B cell (primary cell): ENCODE data around the gene PALM.
"Not testable (repeated sequence)": the region's sequence is repeated elsewhere in the genome, so short reads cannot be mapped to it uniquely, and the experiment has no call there.

Experiments
- EZH2 ChIP-seq: IDR thresholded peaks from 2 replicates; pipeline ENCODE4 v1.6.1; 2012; ENCODE audit warnings: borderline replicate concordance, low read depth, mild to moderate bottlenecking, moderate library complexity, low read length; ENCODE audit not compliant: insufficient read depth, poor library complexity, severe bottlenecking
- TF ChIP-seq, protein P1 (sequence below): fragments of 200-600 bp; IDR thresholded peaks from one replicate; pipeline ENCODE4 v1.8.0; 2022; ENCODE audit warnings: antibody characterized with exemption, mild to moderate bottlenecking

DNA sequence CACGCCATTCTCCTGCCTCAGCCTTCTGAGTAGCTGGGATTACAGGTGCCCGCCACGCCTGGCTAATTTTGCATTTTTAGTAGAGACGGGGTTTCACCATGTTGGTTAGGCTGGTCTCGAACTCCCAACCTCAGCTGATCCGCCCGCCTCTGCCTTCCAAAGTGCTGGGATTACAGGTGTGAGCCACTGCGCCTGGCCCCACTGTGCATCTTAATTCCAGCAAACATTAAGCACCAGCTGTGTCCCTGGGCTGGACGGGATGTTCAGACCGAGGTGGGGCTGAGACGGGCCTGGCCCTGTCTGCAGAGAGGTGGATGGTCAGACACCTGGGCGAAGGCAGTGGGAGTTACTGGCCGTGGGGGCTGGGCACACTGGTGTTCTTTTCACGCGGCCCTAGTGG lies 20.8 kb downstream of the PALM start:
- TF ChIP-seq, protein P1, sequence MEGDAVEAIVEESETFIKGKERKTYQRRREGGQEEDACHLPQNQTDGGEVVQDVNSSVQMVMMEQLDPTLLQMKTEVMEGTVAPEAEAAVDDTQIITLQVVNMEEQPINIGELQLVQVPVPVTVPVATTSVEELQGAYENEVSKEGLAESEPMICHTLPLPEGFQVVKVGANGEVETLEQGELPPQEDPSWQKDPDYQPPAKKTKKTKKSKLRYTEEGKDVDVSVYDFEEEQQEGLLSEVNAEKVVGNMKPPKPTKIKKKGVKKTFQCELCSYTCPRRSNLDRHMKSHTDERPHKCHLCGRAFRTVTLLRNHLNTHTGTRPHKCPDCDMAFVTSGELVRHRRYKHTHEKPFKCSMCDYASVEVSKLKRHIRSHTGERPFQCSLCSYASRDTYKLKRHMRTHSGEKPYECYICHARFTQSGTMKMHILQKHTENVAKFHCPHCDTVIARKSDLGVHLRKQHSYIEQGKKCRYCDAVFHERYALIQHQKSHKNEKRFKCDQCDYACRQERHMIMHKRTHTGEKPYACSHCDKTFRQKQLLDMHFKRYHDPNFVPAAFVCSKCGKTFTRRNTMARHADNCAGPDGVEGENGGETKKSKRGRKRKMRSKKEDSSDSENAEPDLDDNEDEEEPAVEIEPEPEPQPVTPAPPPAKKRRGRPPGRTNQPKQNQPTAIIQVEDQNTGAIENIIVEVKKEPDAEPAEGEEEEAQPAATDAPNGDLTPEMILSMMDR: not testable (repeated sequence)
- TF ChIP-seq EZH2: not testable (repeated sequence)
